HPDE6-E6E7 (cell line): ENCODE measurements around the gene SYT1.
A peak's percentile ranks its signal among the peaks of the same experiment; 100 is the strongest.

Experiments used
- DNase-seq: peaks from one replicate; pipeline ENCODE4 v3.0.0; 2011; ENCODE audit warnings: missing footprints; ENCODE audit errors: extremely low spot score

Gene SYT1

GRCh38 chr12:79347866-79348265 lies 483.3 kb downstream of the SYT1 start:
- no peak for DNase-seq

GRCh38 chr12:79351251-79351650 lies 486.7 kb downstream of the SYT1 start:
- no peak for DNase-seq

- DNase-seq = no peak
These were observed 491.6 kb downstream of the SYT1 start for GRCh38 chr12:79356216-79356615.

- no peak for DNase-seq
These were observed 492.5 kb downstream of the SYT1 start for GRCh38 chr12:79357048-79357447.

- DNase-seq = no peak
These were observed 494.2 kb downstream of the SYT1 start for GRCh38 chr12:79358716-79359300.

GRCh38 chr12:79360286-79360685 lies 495.7 kb downstream of the SYT1 start:
- no peak for DNase-seq

- DNase-seq = no peak
These were observed 496.4 kb downstream of the SYT1 start for GRCh38 chr12:79360936-79361335.

GRCh38 chr12:79364197-79364596 lies 499.6 kb downstream of the SYT1 start:
- DNase-seq = no peak

GRCh38 chr12:79366374-79366773 lies 501.8 kb downstream of the SYT1 start:
- no peak for DNase-seq

GRCh38 chr12:79367032-79367589 lies 502.5 kb downstream of the SYT1 start:
- peak; percentile 57 for DNase-seq

- DNase-seq = no peak
These were observed 505.4 kb downstream of the SYT1 start for GRCh38 chr12:79370021-79370420.

- no peak for DNase-seq
These were observed 506.7 kb downstream of the SYT1 start for GRCh38 chr12:79371226-79371625.

GRCh38 chr12:79373896-79374499 lies 509.4 kb downstream of the SYT1 start:
- peak; percentile 27 for DNase-seq

- no peak for DNase-seq
These were observed 510.0 kb downstream of the SYT1 start for GRCh38 chr12:79374545-79374944.

- DNase-seq = no peak
These were observed 510.5 kb downstream of the SYT1 start for GRCh38 chr12:79375050-79375449.

- DNase-seq = no peak
These were observed 513.9 kb downstream of the SYT1 start for GRCh38 chr12:79378496-79378895.

GRCh38 chr12:79380402-79380801 lies 515.8 kb downstream of the SYT1 start:
- DNase-seq = no peak

GRCh38 chr12:79381248-79382208 lies 517.0 kb downstream of the SYT1 start:
- DNase-seq = no peak

GRCh38 chr12:79384551-79384950 lies 520.0 kb downstream of the SYT1 start:
- DNase-seq = no peak

GRCh38 chr12:79388011-79388410 lies 523.4 kb downstream of the SYT1 start:
- DNase-seq = no peak

- no peak for DNase-seq
These were observed 529.3 kb downstream of the SYT1 start for GRCh38 chr12:79393842-79394241.

- no peak for DNase-seq
These were observed 533.0 kb downstream of the SYT1 start for GRCh38 chr12:79397609-79398008.
